HG02759 (cell line): ENCODE data around the gene ERP44.
"Not testable (repeated sequence)": the region's sequence is repeated elsewhere in the genome, so short reads cannot be mapped to it uniquely, and the experiment has no call there.

Experiments
- ATAC-seq: cut with Tn5 transposase; IDR thresholded peaks from one replicate; pipeline ENCODE4 v1.9.1; 2021; ENCODE audit warnings: mild to moderate bottlenecking, moderate library complexity; ENCODE audit not compliant: unreplicated experiment

ERP44 gene

DNA sequence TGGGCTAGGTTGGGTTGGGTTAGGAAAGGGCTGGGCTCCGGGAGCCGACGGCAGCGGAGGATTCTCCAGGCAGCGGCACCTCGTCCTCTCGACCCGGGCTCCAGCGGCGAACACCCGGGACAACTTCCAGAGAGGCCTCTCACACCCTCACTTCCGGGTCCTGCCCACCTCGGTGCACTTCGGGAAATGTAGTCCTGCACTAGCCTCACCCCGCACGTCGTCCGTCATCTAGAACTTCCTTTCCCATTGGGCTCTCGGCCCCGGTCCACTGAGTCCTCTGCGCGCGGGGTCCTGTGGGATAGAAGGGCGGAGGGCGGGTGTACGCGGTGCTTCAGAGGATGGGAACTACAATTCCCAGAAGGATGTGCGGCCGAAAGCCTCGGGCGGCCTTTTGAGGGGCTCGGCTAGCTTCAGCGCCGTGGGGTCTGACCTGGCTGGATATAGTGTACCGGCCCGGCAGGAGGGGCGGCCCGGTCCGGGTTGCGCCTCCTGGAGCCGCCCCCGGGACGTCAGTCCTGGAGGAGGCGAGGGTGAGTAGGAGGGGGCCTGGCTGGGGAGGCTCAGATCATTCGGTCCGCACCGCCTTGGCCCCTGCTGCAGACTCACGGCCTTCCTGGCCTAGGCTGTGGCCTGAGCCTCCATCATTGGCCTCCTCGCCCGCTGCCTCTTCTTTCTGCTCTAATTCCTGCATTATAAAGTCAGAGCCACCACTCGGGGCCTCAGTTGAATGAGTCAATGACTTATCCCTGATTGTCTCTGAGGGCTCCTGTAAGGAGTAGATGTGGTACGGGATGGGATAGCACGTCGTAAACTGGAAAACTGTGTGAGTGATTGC lies at the start of gene ERP44, which contains the start of gene INVS:
ERP44 (minus strand) TSS at position 114 of the 835 bp plus-strand sequence. CDS start 160 bp downstream, outside the sequence.
INVS (plus strand) TSS at position 357 of the 835 bp plus-strand sequence. CDS start 5,279 bp downstream, outside the sequence.
- peak; percentile 99 for ATAC-seq

DNA sequence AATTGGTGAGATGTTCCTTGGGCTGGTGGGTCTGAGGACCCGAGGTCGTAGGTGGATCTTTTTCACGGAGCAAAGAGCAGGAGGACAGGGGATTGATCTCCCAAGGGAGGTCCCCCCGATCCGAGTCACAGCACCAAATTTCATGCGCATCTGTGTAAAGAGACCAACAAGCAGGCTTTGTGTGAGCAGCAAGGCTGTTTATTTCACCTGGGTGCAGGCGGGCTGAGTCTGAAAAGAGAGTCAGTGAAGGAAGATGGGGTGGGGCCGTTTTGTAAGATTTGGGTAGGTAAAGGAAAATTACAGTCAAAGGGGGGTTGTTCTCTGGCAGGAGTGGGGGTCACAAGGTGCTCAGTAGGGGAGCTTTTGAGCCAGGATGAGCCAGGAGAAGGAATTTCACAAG lies 47.2 kb upstream of the ERP44 start:
- ATAC-seq = not testable (repeated sequence)

DNA sequence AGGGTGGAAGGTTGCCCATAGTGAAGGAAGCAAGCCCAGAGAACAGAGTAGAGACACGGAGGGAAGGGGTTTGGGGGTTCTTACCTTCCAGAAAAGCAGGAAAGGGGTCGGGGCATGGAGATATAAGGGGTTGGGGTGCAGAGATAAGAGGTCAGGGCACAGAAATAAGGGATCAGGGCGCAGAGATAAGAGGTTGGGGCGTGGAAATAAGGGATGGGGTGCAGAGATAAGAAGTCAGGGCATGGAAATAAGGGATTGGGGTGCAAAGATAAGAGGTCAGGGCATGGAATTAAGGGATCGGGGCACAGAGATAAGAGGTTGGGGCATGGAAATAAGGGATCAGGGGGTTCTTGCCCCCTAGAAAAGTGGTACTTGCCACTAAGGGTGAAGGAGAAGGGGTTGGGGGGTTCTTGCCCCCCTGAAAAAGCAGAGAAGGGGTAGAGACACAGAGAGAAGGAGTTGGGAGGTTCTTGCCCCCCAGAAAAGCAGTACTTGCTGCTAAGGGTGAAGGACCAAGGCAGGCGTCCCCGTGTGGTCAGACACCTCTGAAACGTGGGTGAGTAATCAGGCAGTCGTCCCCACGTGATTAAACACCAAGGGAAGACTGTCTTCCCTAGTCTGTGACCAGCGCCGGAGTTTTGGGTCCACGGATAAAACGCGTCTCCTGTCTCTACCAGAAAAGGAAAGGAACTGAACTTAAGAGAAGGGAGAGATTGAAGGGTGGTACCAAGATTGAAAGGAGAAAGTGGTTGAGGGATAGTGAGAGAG lies 46.6 kb upstream of the ERP44 start:
- not testable (repeated sequence) for ATAC-seq

DNA sequence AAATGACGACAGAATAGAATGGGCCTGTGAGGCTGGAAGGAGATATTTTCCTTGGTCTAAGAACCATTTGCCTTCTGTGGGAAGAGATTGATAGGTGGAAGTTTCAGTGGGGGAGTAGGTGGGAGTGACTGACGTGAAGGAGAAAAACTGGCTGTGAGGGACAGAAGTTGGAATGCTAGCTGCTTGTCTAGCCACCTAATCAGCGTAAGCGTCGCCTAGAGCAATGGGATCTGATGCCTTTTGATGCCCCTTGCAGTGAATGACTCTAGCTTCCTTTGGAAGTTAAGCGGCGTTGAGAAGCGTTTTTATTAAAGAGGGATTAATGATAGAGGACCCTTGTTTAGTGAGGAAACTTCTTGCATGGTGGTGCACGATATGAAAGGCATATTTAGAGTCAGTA lies 43.1 kb upstream of the ERP44 start:
- ATAC-seq = not testable (repeated sequence)

DNA sequence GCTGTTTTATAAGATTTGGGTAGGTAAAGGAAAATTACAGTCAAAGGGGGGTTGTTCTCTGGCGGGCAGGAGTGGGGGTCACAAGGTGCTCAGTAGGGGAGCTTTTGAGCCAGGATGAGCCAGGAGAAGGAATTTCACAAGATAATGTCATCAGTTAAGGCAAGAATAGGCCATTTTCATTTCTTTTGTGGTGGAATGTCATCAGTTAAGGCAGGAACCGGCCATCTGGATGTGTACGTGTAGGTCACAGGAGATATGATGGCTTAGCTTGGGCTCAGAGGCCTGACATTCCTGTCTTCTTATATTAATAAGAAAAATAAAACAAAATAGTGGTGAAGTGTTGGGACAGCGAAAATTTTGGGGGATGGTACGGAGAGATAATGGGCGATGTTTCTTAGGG lies 41.5 kb upstream of the ERP44 start:
- not testable (repeated sequence) for ATAC-seq

DNA sequence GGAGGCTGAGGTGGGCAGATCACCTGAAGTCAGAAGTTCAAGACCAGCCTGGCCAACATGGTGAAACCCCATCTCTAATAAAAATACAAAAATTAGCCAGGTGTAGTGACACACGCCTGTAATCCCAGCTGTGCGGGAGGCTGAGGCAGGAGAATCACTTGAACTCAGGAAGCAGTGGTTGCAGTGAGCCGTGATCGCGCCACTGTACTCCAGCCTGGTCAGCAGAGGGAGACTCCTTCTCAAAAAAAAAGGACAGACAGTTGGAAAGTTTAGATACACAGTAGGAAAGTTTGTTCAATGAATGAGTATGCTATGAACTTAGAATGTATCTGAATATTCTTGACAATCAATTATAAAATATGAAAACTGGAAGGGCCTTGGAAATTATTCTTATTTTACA lies 38.0 kb upstream of the ERP44 start:
- not testable (repeated sequence) for ATAC-seq

DNA sequence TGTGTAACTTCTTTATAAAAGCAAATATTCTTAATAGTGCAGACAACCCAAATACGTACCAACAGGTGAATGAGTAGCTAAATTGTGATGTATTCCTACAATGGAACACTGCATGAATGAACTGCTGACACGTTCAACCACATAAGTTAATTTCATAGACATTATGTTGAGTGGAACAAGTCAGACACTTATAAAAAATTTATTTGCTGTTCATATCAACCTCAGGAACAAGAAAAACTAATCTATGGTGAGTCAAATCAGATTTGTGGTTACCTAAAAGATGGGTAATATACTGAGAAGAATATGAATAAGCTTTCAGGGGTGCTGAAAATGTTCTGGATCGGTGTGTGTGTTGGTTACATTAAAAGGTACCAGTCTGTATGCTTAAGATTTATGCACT lies 35.9 kb upstream of the ERP44 start:
- ATAC-seq = no peak

DNA sequence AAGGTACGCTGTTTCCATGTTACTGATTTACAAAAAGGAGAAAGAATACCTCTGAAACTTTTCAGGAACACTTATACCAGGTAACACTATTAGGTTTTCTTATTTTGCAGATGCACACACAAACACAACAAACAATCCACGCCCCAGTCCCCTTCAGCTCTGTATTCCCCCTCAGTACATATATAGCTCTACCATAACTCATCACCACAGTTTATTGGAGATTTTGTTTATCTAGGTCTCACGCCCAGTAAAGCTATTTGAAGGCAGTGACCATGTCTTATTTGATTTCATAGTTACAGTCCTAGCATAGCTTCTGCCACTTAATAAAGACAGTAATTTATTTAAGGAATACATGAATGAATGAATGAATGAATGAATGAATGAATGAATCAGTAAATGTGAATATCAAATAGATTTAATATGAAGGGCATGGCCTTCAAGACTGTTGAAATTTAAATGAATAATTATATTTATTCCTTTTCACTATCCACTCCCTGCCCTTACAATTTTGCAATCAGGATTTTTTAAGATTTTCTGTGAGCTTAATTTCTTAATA lies 33.2 kb upstream of the ERP44 start:
- no peak for ATAC-seq

DNA sequence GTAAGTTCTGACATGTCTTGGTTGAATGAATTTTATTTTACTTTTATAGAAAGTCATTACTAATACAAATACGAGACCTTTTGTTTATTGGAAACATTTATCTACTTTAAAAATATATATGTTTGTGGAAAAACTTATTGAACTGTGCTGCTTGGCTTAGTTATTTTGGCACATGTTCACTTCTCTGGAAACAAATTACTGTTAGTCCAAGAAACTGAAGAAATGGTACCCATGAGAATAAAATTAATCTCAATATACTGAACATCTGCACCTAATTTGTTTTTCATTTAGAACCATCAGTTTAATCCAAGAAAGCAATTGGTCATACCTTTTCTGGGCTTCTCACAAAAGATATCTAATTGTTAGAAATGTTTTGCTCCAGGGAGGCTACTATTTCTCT lies 32.4 kb upstream of the ERP44 start:
- no peak for ATAC-seq

DNA sequence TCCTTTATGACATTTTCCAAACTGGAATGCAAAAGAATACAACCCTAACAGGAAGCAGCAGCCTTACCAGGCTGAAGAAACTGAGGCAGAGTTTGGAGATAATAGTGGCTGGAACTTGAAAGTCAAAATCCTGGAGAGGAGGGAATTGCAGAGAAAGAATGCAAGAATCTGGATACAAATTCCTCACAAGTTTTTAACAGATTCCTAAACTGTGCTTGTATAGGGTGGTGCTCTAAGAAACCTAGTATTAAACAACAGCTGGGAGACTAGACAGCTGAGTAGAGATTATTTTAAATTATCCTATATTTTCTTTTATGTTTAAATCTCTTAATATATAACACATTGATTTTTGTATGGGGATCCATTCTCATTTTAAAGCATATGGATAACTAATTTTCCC lies 31.0 kb upstream of the ERP44 start:
- no peak for ATAC-seq

DNA sequence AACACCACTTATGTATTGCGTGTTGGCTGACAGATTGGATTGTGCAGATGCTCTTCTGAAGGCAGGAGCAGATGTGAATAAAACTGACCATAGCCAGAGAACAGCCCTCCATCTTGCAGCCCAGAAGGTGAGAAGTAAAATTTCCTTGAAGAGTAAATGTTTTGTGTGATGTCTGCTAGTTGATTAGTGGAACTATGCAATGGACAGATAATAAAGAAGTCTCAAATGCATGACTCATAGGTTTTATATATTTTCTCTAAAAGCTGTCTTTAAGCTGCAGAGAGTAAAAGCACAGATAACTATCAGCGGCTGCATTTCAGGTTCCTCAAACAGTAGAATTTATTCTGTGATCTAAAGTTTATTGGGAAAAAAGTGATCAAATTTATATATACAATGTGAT lies 27.6 kb upstream of the ERP44 start:
- ATAC-seq = no peak

DNA sequence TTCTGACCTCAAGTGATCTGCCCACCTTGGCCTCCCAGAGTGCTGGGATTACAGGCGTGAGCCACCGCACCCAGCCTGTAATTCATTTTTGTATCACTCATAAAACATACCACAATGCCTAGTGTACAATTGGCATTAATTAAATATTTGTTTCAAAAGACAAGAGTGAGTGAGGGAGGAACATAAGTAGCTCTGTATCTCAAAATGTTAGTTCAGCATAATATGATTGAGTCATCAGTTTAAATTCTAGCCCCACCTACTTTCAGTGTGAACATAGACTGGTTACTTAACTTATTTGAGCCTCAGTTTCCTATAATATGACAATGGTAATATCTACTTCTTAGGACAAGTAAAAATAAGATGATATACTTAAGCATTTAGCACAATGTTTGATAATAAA lies 27.1 kb upstream of the ERP44 start:
- ATAC-seq = no peak

DNA sequence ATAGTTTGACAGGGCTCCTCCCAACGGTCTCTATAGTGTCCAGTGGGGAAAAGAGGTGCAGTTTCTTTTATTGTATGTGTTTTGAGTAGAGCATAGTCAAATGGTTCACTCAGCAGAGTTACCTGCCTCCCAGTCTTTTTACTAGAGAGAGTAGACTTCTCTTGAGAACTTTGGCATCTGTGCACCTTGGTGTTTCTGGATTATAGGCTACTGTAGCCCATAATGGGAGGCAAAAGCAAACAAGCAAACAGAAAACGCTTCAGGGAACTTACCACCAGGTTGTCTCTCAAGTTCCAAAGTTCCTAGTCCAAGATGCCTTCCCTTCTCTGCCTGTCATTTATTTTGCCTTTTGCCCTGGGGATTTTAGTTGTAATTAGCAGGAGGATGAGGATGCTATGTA lies 26.4 kb upstream of the ERP44 start:
- no peak for ATAC-seq

DNA sequence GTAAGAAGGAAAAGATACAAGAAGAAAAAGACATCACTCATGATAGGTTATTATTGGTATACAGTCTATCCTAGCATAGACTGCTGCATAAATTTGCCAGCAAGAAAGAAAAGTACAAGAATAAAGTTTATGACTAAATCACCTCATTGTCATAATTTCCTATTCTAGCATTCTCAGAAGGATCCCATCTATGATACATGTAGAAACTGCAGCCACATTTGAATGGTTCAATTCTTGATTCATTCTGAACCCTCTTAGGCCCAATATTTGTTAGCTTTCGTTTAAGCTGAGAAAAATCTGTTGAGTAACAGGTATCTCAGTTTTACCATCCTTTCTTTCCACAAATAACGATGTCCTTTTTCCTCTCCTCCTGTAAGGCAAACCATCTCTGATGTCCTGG lies 21.5 kb upstream of the ERP44 start:
- ATAC-seq = no peak

DNA sequence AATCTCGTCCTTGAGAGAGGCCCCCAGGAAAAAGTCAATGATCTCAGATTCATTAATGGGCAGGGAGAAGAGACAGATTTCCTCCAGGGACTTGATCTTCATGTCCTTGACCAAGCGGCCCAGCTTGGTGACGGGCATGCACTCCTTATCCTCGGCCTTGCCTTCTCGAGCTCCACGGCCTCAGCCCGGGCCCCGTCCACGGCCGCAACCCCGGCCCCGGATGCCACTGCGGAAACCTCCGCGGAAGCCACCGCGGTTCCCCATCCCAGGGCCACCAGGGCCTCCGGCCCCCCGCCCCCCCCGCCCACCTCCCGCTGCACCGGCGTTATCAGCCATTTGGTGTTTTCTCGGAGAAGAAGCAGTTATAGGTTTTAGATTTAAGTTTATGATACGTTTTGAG lies 18.5 kb upstream of the ERP44 start:
- no peak for ATAC-seq

DNA sequence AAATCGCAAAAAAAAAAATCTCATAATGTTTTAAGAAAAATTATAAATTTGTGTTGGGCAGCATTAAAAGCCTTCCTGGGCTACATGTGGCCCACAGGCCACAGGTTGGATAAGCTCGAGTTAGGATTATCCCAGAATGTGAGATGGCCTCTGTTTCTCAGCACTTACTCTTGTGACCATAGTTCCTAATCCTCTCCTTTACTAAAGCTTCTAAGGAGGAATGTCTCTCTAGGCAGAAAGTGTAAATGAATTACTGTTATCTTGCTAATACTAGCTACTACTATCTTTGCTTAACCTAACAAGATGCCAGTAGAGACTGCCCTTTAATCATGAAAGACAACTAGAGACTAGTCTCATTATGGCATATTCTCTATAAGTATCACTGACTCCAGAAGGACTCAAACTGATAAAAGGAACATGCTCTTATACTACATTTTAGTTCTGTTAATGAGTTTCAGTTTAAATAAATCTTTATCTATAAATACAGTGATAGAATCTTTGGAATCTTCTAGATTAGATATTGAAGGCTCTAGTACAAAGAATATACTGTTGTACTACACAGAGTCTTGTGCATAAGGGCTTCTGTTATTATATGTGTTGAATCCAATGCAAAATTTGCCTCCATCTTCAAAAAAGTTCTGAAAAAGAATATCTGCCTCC lies 14.0 kb upstream of the ERP44 start:
- ATAC-seq = no peak

DNA sequence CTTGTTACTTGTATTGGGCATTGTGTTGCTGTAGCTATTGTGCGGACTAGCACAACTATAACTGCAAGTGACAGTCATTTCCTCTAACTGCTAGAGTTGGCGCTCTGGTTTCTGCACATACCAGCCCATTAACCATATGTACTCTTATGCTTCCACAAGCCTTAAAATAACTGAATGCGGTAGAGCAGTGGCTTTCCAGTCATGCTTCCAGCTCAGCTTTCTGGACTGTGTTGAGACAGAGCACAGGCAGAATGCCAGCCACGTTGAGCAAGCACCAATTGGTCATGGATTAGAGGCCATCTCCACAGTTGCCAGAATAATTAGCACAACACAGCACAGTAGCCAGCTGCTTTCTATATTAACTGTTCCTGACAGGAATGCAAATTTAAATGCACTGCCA lies 12.4 kb upstream of the ERP44 start:
- no peak for ATAC-seq

DNA sequence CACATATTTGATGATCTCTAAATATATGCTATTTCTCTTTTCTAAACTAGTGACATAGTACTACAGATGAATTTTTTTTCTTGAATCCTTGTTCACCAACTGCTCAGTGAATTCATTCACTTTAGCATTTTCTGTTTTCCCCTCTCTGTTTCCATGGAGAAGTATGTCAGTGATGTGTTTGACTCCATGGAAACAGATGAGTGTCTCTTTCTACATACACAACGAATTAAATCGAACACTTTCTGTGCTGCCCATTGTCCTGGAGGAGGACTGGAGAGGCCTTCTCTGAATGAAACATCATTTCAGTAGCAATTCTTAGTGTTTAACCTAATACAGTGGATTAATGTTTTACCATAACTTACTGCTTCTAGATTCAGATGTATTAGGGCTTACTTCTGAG lies 9.8 kb upstream of the ERP44 start:
- no peak for ATAC-seq

DNA sequence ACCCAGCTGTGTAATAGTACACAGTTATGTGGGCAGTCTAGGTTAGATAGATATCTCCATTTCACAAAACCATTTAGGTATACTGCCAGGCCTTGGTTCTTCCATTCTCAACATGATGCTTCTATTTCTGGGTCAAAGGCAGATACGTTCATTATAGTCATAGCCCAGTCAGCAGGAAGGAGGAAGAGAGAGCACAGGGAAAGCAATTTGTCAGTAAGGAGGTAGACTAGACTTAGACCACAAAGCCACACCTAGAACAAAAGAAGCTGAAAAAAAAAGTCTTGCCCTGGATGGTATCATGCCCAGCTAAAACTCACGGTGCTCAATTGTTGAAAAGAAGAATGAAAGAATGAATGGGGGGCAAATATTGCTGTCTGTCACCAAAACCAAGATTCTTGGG lies 7.8 kb upstream of the ERP44 start:
- ATAC-seq = no peak

DNA sequence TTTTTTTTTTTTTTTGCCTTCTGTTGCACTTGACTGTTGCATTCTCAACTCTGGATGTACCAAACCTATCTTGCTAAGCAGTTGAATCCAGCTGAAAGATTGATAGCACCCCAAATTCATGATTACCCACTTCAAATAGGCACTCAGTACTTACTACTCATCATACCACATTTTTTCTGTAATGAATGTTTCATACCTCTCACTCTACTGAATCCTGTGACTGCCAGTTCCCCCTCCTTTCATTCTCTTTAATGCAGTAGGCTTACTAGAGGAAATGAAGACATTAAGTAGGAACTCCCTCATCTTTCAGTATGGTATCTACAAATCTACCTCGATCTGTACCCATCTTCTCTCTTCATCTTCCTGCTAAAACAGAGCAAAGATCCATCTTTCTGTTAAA lies 7.1 kb upstream of the ERP44 start:
- no peak for ATAC-seq

DNA sequence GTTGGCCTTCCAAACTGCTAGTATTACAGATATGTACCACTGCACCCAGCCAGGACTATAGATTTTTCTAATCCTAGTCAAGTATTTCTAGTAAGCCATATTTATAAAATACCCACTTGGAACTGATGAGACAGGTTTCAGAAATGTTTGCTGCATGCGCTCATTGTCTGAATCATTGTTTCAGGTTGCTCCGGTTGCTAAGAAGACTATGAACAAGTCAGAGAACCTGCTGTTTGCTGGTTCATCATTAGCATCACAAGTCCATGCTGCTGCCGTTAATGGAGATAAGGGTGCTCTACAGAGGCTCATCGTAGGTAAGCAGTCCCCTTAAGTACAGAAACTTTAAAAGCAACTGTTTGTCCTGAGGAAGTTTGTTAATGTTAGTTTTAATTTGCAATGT lies 5.5 kb upstream of the ERP44 start:
- ATAC-seq = no peak
